HepG2 (cell line): ENCODE results near the gene CENATAC. TPM values are rescaled to one million over a fixed set of nuclear protein-coding genes. Genes with fewer than 3 reads are reported as not detected.

Experiments used
- ATAC-seq: fragments of 200-7000 bp; cut with Tn5 transposase; 3 replicates; pipeline ENCODE4 v1.9.1; 2020; ENCODE audit warnings: mild to moderate bottlenecking, moderate library complexity
- BruUV-seq: library from RNA; stranded (reverse); fragments of 400-500 nt; replicated peaks from 2 replicates; lab custom pipeline; 2021; lab: Mats Ljungman, UMichigan
- CTCF ChIA-PET: fragments of 300-600 bp; formaldehyde crosslinking; extraction: SDS; loops from one replicate; lab custom pipeline; 2021; ENCODE audit warnings: low total read pairs, inconsistent platforms, low intra/inter-chr PET ratio; lab: Yijun Ruan, JAX
- POLR2A ChIA-PET: fragments of 350-600 bp; sonication (Branson Sonifier 250); formaldehyde crosslinking; loops from one replicate; lab custom pipeline; 2020; ENCODE audit warnings: antibody characterized with exemption, inconsistent platforms; lab: Yijun Ruan, JAX
- DNase-seq: peaks from one replicate; pipeline ENCODE4 v3.0.0-alpha.2; 2015; ENCODE audit warnings: low spot score
- FAIRE-seq: peaks from 3 replicates; lab custom pipeline; 2011; peaks lifted over from hg19 to GRCh38; lab: Jason Lieb, UNC
- H2AFZ ChIP-seq: one replicate; pipeline ENCODE4 v1.6.1; 2011; ENCODE audit warnings: low read length, inconsistent platforms
- H3K27ac ChIP-seq: fragments of 300-600 bp; 3 replicates; pipeline ENCODE4 v1.8.0; 2011; ENCODE audit warnings: mixed run types, mild to moderate bottlenecking, mixed read lengths, low read length, inconsistent platforms; ENCODE audit not compliant: insufficient read depth; ENCODE audit errors: extremely low read length
- H3K27me3 ChIP-seq, 2 experiments: fragments of 200-600 bp in 1 of 2; 2 replicates in 1 of 2; 3 replicates in 1 of 2; pipeline versions ENCODE4 v1.6.0 to v1.8.0; 2011; ENCODE audit warnings: low read length in 2 of 2, mild to moderate bottlenecking in 2 of 2, moderate library complexity in 2 of 2, inconsistent platforms in 1 of 2; ENCODE audit not compliant: insufficient read depth in 2 of 2, control insufficient read depth in 1 of 2
- H3K36me3 ChIP-seq, 2 experiments: fragments of 200-600 bp in 1 of 2; replicated peaks in 1 of 2; 2 replicates in 1 of 2; 3 replicates in 1 of 2; pipeline versions ENCODE4 v1.5.1 to v1.8.0; 2011; ENCODE audit warnings: low read length in 2 of 2, inconsistent platforms in 1 of 2; ENCODE audit not compliant: insufficient read depth in 2 of 2, control insufficient read depth in 1 of 2
- H3K4me1 ChIP-seq: 2 replicates; pipeline ENCODE4 v1.5.1; 2012; ENCODE audit warnings: low read length, inconsistent platforms; ENCODE audit not compliant: insufficient read depth
- H3K4me2 ChIP-seq: 2 replicates; pipeline ENCODE4 v1.6.0; 2011; ENCODE audit warnings: low read depth, low read length, inconsistent platforms
- H3K4me3 ChIP-seq, 3 experiments: fragments of 200-600 bp in 1 of 3; sonication (generic), shearing (Covaris generic) in 1 of 3; replicated peaks in 1 of 3; 2 replicates each; pipeline ENCODE4 v1.5.1; 2011 to 2016; ENCODE audit warnings: low read length in 3 of 3, inconsistent platforms in 2 of 3, low read depth in 2 of 3, mild to moderate bottlenecking in 2 of 3, control low read depth in 1 of 3, mixed read lengths in 1 of 3; ENCODE audit not compliant: insufficient read depth in 1 of 3
- H3K79me2 ChIP-seq: one replicate; pipeline ENCODE4 v1.6.1; 2011; ENCODE audit warnings: low read length, inconsistent platforms; ENCODE audit not compliant: insufficient read depth
- H3K9ac ChIP-seq: 2 replicates; pipeline ENCODE4 v1.6.0; 2011; ENCODE audit warnings: mild to moderate bottlenecking, low read depth, low read length, inconsistent platforms; ENCODE audit not compliant: insufficient read depth
- H3K9me3 ChIP-seq: 2 replicates; pipeline ENCODE4 v1.5.1; 2012; ENCODE audit warnings: mild to moderate bottlenecking, low read length
- H4K20me1 ChIP-seq: 2 replicates; pipeline ENCODE4 v1.6.0; 2011; ENCODE audit warnings: inconsistent platforms, mild to moderate bottlenecking, low read length, moderate library complexity; ENCODE audit not compliant: insufficient read depth
- ARID5B ChIP-seq: IDR thresholded peaks from 2 replicates; pipeline ENCODE4 v1.4.0; 2020; ENCODE audit warnings: mild to moderate bottlenecking, missing genetic modification reagents
- BCL6 ChIP-seq: IDR thresholded peaks from 2 replicates; pipeline ENCODE4 v1.6.1; 2016; ENCODE audit warnings: missing genetic modification reagents, missing compliant biosample characterization
- CCDC6 ChIP-seq: sonication (generic); formaldehyde crosslinking; IDR thresholded peaks from 2 replicates; pipeline ENCODE4 v1.8.1; 2022; ENCODE audit warnings: mild to moderate bottlenecking, missing genetic modification reagents, moderate library complexity
- HNRNPK ChIP-seq: fragments of 200-400 bp; formaldehyde crosslinking; IDR thresholded peaks from 2 replicates; pipeline ENCODE4 v1.6.1; 2018; ENCODE audit warnings: low read length, low read depth, moderate library complexity, mild to moderate bottlenecking; ENCODE audit not compliant: poor library complexity, severe bottlenecking
- MLX ChIP-seq: IDR thresholded peaks from 2 replicates; pipeline ENCODE4 v1.6.1; 2016
- NBN ChIP-seq: fragments of 450-650 bp; conservative IDR thresholded peaks from 2 replicates; pipeline ENCODE4 v1.6.1; 2017
- NR3C1 ChIP-seq: sonication (generic); formaldehyde crosslinking; IDR thresholded peaks from 2 replicates; pipeline ENCODE4 v1.4.0; 2020; ENCODE audit warnings: missing genetic modification reagents
- PATZ1 ChIP-seq: sonication (generic); formaldehyde crosslinking; IDR thresholded peaks from 2 replicates; pipeline ENCODE4 v1.4.0; 2020; ENCODE audit warnings: missing genetic modification reagents
- YEATS4 ChIP-seq: sonication (generic); formaldehyde crosslinking; IDR thresholded peaks from 2 replicates; pipeline ENCODE4 v1.4.0; 2020; ENCODE audit warnings: missing genetic modification reagents, borderline replicate concordance
- WGBS: methylation state at CpG from one replicate; pipeline ENCODE4 v1.1.6; 2017; ENCODE audit warnings: low lambda C conversion rate; 5-methylcytosine and 5-hydroxymethylcytosine counted together
- in situ Hi-C: cut with HindIII; loops from 2 replicates; pipeline ENCODE4 v1.10.0; 2017; ENCODE audit warnings: low pct_unique_long_range_greater_than_20kb; ENCODE audit not compliant: extremely low pct_ligation_motif_present
- intact Hi-C: fragments of 100-400 bp; cut with micrococcal nuclease; formaldehyde crosslinking; loops from one replicate; pipeline ENCODE4 v1.10.0; 2022; ENCODE audit not compliant: unreplicated experiment
- polyA plus RNA-seq, 8 experiments: library from polyadenylated mRNA; depleted of rRNA in 3 of 8; stranded (reverse) in 7 of 8; unstranded in 1 of 8; fragments of >200 nt; fragmentation: Illumina TruSeq in 4 of 8; extraction: Trizol in 4 of 8; gene quantifications; 2 replicates each; pipeline versions ENCODE4 v1.2.1 to v1.2.3, GENCODE V29; 2011 to 2016; ENCODE audit warnings: low read depth in 4 of 8, missing spikeins in 1 of 8, mixed read lengths in 1 of 8; ENCODE audit not compliant: insufficient read depth in 1 of 8
- total RNA-seq, 5 experiments: library from RNA; depleted of rRNA; stranded (reverse); fragments of >200 nt; fragmentation: Illumina TruSeq; extraction: Trizol; gene quantifications; 2 replicates each; pipeline ENCODE4 v1.2.3, GENCODE V29; 2016; ENCODE audit warnings: low read depth in 1 of 5

Gene CENATAC
- total and polyA plus RNA-seq, 2 of the 13 experiments (the other 11 are each of a cell fraction or from before 2014, with no cell fraction given), result 21.7 to 25.0 TPM

DNA sequence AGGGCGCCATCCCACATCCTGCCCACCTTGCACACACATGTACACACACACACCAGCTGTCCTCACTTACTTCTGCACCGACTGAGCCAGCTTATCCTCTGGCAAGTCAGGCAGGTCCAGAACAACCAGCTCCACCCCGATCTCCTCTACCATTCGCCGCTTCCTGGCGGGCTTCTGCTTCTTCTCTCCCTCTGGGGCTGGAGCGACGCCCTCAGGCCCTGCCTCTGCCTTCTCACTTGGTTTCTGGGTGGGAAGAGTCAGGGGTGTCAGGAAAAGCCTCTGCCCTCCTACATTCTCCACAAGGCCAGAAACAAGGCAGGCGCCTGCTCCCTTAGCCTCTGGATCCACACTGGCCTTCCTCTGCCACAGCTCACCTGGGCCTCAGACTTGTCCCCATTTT lies 50.7 kb downstream of the CENATAC start:
- H3K79me2 ChIP-seq, result no peaks in the 10 kb centered on the region
- H2AFZ ChIP-seq, result no peak overlapping the region
- FAIRE-seq (no peak), DNase-seq (no peak), ATAC-seq (no peak)
- ChIA-PET POLR2A (interaction anchor here (1.1 to 1.4 kb wide), 3 partner anchors 15 to 30 kb away, joined by 3 to 4 read pairs (median 3); partner anchors contain the start of genes TRAPPC4 and VPS11), CTCF (no interaction called here)
- no peak overlapping the region for H3K9ac ChIP-seq
- H3K4me2 ChIP-seq, result no peak overlapping the region
- TF ChIP-seq HNRNPK, result no peak
- no peak for TF ChIP-seq PATZ1 (CRISPR knock-in tag)
- TF ChIP-seq BCL6 (CRISPR knock-in tag), result no peak
- TF ChIP-seq CCDC6 (CRISPR knock-in tag), result no peak
- no peak for TF ChIP-seq ARID5B
- no peak for TF ChIP-seq YEATS4 (CRISPR knock-in tag)
- no peak for TF ChIP-seq NR3C1
- TF ChIP-seq MLX (CRISPR knock-in tag), result no peak
- no peak for TF ChIP-seq NBN
- H3K36me3 ChIP-seq, result peaks cover 51 to 69% of the 10 kb centered on the region in 2 experiments
- intact Hi-C loops (no loop called here), in situ Hi-C loops (no loop called here)
- peaks cover 3% of the 10 kb centered on the region; the same call in 1 of the 2 replicates for H4K20me1 ChIP-seq
- H3K4me3 ChIP-seq, result no peak overlapping the region
- BruUV-seq, result no TSS peak
- H3K4me1 ChIP-seq, result no peaks in the 10 kb centered on the region
- H3K27ac ChIP-seq, result no peak overlapping the region
- whole genome bisulfite sequencing, result 90% methylated on average over 9 of the region's 9 CpGs
- H3K27me3 ChIP-seq, result no peaks in the 10 kb centered on the region; a peak in 1 of 5 replicates
- H3K9me3 ChIP-seq, result no peaks in the 10 kb centered on the region
